Measurements from ENCODE around the gene NRSN2.
A peak's percentile ranks its signal among the peaks of the same experiment; 100 is the strongest.
"Not testable (repeated sequence)": the region's sequence is repeated elsewhere in the genome, so short reads cannot be mapped to it uniquely, and the experiment has no call there.

Gene NRSN2

DNA sequence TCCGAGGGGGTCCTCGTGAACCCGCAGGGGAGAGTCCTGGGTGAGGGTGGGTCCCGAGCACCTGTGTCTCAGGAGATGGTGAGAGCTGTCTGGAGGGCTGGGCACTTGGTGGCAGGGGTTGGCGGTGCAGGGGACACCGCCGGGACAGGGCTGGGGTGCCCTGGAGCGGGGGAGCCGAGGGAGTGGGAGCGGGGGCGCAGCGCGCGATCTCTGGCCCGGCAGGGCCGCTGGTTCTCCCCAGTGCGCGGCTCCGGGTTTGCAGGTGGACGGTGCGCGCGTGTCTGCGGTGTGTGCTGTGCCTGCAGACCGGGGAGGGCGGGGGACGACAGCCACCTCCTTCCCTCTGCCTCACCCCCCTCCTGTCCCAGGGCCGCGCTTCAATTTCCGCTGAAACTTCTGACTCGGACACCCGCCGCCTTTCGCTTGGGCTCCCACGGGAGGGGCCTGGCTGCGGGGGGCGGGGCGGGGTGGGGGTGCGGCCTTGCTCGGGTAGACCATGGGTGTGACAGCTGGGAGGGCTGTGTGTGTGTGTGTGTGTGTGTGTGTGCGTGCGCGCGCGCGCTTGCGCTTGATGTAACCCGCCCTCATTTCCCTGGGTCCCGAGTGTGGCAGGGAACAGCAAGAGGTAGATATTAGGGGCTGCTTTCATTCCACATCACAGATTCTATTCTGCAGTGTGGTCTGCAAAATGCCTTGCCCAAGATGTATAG is 34.8 kb downstream of the NRSN2 start:
- peak; percentile 91 for DNase-seq (ENCODE audit: low read depth)
- H3K4me3 ChIP-seq (ENCODE audit: low read depth, low read length): peak overlapping the region; percentile 73
- TF ChIP-seq, protein P1, sequence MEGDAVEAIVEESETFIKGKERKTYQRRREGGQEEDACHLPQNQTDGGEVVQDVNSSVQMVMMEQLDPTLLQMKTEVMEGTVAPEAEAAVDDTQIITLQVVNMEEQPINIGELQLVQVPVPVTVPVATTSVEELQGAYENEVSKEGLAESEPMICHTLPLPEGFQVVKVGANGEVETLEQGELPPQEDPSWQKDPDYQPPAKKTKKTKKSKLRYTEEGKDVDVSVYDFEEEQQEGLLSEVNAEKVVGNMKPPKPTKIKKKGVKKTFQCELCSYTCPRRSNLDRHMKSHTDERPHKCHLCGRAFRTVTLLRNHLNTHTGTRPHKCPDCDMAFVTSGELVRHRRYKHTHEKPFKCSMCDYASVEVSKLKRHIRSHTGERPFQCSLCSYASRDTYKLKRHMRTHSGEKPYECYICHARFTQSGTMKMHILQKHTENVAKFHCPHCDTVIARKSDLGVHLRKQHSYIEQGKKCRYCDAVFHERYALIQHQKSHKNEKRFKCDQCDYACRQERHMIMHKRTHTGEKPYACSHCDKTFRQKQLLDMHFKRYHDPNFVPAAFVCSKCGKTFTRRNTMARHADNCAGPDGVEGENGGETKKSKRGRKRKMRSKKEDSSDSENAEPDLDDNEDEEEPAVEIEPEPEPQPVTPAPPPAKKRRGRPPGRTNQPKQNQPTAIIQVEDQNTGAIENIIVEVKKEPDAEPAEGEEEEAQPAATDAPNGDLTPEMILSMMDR (IDR thresholded peaks at IDR 0.05; ENCODE audit: low read depth, low read length): no peak
- TF ChIP-seq MYC (IDR thresholded peaks at IDR 0.05; ENCODE audit: low read depth, low read length): peak; percentile 55
- peak; percentile 68 for TF ChIP-seq POLR2A (IDR thresholded peaks at IDR 0.05; ENCODE audit: extremely low read depth, insufficient read length)
- TF ChIP-seq, protein P2, sequence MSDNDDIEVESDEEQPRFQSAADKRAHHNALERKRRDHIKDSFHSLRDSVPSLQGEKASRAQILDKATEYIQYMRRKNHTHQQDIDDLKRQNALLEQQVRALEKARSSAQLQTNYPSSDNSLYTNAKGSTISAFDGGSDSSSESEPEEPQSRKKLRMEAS (IDR thresholded peaks at IDR 0.05; ENCODE audit: low read depth, low read length): peak; percentile 31

DNA sequence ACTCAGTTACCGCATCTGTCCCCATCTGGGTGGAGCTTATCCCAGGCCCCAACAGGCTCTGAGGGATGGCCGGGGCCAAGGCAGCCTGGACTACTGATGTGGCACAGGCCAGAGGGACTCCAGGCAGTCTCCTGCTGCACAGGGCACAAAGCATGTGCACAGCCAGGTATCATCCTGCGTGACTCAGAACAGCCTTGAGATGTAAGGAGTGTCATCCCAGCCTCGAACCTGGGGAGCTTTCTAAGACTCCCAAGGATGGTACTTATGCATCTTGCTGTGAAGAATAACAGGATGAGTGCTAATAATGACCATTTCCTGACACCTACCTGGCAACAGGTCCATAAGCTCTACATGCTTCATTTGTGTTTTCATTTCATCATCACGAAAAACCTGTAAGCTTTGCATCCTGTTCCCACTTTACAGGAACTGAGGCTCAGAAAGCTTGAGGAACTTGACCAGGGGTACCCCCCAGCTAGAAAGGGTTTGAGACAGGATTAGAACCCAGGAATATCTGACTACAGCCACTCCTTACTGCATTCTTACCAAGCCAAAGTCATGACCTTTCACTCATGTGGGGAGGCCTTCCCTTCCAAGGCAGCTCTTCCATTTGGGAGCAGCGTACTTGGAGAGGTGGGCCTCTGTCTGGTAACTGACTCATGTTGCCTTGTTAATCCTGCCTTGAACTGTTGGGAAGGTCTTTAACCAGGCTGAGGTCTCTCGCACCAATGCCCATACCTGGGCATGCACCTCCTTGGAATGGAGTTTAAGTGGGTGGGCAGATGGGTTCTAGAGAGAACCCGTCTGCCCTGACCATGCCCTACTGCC is 35.6 kb downstream of the NRSN2 start:
- no peak for DNase-seq (ENCODE audit: low read depth)
- peak overlapping the region; percentile 57 for H3K4me3 ChIP-seq (ENCODE audit: low read depth, low read length)
- TF ChIP-seq MYC (IDR thresholded peaks at IDR 0.05; ENCODE audit: low read depth, low read length): no peak
- TF ChIP-seq, protein P2 (IDR thresholded peaks at IDR 0.05; ENCODE audit: low read depth, low read length): no peak; the same call in 1 of the 2 replicates
- TF ChIP-seq, protein P1 (IDR thresholded peaks at IDR 0.05; ENCODE audit: low read depth, low read length): no peak

DNA sequence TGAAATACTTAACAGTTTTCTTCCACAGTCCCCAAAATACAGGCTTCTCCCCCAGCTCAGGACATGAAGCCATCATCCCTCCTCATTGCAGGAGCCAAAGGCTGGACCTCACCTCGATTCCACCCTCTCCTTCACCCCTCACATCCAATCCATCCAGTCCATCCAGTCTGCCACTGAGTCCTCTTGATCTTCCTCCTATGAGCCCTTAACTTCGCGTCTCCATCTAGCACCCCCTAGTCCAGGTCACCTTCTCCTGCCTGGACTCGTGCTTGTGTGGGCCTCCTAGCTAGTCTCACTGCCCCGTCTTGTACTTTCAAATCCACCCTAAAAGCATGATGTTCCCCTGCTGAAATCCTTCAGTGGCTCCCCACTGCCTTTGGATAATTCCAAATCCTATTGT is 37.0 kb downstream of the NRSN2 start:
- no peak overlapping the region for H3K4me3 ChIP-seq (ENCODE audit: low read depth, low read length)
- TF ChIP-seq, protein P1 (IDR thresholded peaks at IDR 0.05; ENCODE audit: low read depth, low read length): no peak
- no peak for TF ChIP-seq POLR2A (IDR thresholded peaks at IDR 0.05; ENCODE audit: extremely low read depth, insufficient read length)
- TF ChIP-seq MYC (IDR thresholded peaks at IDR 0.05; ENCODE audit: low read depth, low read length): no peak
- TF ChIP-seq, protein P2 (IDR thresholded peaks at IDR 0.05; ENCODE audit: low read depth, low read length): no peak
- no peak for DNase-seq (ENCODE audit: low read depth)

DNA sequence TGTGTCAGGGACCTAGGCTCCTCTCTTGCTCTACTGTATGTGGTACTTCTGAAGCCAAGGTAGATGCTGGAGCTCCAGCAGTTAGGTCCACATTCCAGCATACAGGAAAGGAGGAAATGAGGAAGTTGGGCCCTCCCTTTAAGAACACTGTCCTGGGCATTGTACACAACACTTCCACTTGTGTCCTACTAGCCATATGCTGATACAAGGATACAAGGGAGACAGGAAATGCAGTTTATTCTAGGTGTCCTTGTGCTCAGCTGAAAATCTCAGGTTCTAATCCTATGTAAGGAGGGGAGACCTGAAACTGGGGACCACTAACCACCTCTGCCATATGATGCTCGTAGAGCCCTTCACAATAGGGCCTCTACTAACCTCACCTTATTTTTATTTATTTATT is 37.8 kb downstream of the NRSN2 start:
- H3K4me3 ChIP-seq (ENCODE audit: low read depth, low read length): no peak overlapping the region
- TF ChIP-seq, protein P2 (IDR thresholded peaks at IDR 0.05; ENCODE audit: low read depth, low read length): no peak
- TF ChIP-seq, protein P1 (IDR thresholded peaks at IDR 0.05; ENCODE audit: low read depth, low read length): no peak
- TF ChIP-seq POLR2A (IDR thresholded peaks at IDR 0.05; ENCODE audit: extremely low read depth, insufficient read length): no peak
- no peak for TF ChIP-seq MYC (IDR thresholded peaks at IDR 0.05; ENCODE audit: low read depth, low read length)
- DNase-seq (ENCODE audit: low read depth): no peak

DNA sequence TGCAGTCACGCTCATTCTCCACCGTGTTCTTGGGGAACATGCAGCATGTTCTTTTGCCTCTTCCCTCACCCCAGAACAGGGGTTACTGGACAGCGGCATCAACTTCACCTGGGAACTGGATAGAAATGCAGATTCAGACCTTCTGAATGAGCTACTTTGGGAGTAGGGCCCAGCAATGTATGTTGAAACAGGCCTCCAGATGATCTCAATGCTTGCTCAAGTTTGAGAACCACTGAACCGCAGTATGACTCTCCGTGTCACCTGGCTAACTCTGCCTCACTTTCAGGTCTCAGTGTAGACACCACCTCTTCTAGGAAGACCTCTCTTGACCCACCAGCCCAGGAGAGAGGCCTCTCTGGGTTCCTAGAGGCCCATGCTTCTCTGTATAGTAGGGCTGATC is 38.5 kb downstream of the NRSN2 start:
- no peak for DNase-seq (ENCODE audit: low read depth)
- TF ChIP-seq, protein P1 (IDR thresholded peaks at IDR 0.05; ENCODE audit: low read depth, low read length): no peak
- TF ChIP-seq, protein P2 (IDR thresholded peaks at IDR 0.05; ENCODE audit: low read depth, low read length): no peak
- no peak for TF ChIP-seq MYC (IDR thresholded peaks at IDR 0.05; ENCODE audit: low read depth, low read length)
- TF ChIP-seq POLR2A (IDR thresholded peaks at IDR 0.05; ENCODE audit: extremely low read depth, insufficient read length): no peak
- no peak overlapping the region for H3K4me3 ChIP-seq (ENCODE audit: low read depth, low read length)

DNA sequence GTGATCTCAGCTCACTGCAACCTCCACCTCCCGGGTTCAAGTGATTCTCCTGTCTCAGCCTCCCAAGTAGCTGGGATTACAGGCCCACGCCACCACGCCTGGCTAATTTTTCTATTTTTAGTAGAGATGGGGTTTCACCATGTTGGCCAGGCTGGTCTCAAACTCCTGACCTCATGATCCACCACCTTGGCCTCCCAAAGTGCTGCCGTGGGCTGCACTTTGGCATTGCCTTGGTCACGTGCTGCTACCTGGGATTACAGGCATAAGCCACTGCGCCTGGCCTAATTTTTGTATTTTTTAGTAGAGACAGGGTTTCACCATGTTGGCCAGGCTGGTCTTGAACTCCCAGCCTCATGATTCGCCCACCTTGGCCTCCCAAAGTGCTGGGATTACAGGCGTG is 39.7 kb downstream of the NRSN2 start:
- DNase-seq (ENCODE audit: low read depth); H3K4me3 ChIP-seq (ENCODE audit: low read depth, low read length): not testable (repeated sequence)

Measured in NB4 (cell line).